Calu3 (cell line): ENCODE measurements around the gene NUDT8. TPM values are rescaled to one million over a fixed set of nuclear protein-coding genes. Genes with fewer than 3 reads are reported as not detected.

Experiments used
- Bru-seq: library from RNA; stranded (reverse); fragments of 400-500 nt; gene quantifications from one replicate; lab custom pipeline; 2021; lab: Mats Ljungman, UMichigan
- BruChase-seq, 2 experiments: library from RNA; stranded (reverse); fragments of 400-500 nt; gene quantifications; one replicate each; lab custom pipeline; 2021; lab: Mats Ljungman, UMichigan
- BruUV-seq: library from RNA; stranded (reverse); fragments of 400-500 nt; replicated peaks from 2 replicates; lab custom pipeline; 2021; lab: Mats Ljungman, UMichigan
- CTCF ChIA-PET: fragments of 300-600 bp; sonication (Branson Sonifier 250); formaldehyde crosslinking; loops from one replicate; lab custom pipeline; 2022; ENCODE audit warnings: antibody characterized with exemption; lab: Charles Lee
- DNase-seq: peaks from one replicate; pipeline ENCODE4 v3.0.0; 2022
- H3K27ac Mint-ChIP-seq: one replicate; pipeline ENCODE4 v1.8.0; 2022; ENCODE audit warnings: mixed read lengths; ENCODE audit not compliant: unreplicated experiment
- H3K27me3 Mint-ChIP-seq: one replicate; pipeline ENCODE4 v1.8.0; 2022; ENCODE audit warnings: mixed read lengths; ENCODE audit not compliant: unreplicated experiment
- H3K36me3 Mint-ChIP-seq: one replicate; pipeline ENCODE4 v1.8.0; 2022; ENCODE audit warnings: mild to moderate bottlenecking, moderate library complexity, mixed read lengths; ENCODE audit not compliant: insufficient read depth, unreplicated experiment
- H3K4me1 Mint-ChIP-seq: one replicate; pipeline ENCODE4 v1.8.0; 2022; ENCODE audit warnings: mild to moderate bottlenecking, low read depth, mixed read lengths; ENCODE audit not compliant: unreplicated experiment
- H3K4me3 Mint-ChIP-seq: one replicate; pipeline ENCODE4 v1.8.0; 2022; ENCODE audit warnings: mild to moderate bottlenecking, low read depth, moderate library complexity, mixed read lengths; ENCODE audit not compliant: unreplicated experiment
- H3K9me3 Mint-ChIP-seq: one replicate; pipeline ENCODE4 v1.8.0; 2022; ENCODE audit warnings: low read depth, mixed read lengths; ENCODE audit not compliant: unreplicated experiment
- CTCF ChIP-seq: fragments of 200-600 bp; IDR thresholded peaks from one replicate; pipeline ENCODE4 v1.8.0; 2022; ENCODE audit warnings: antibody characterized with exemption; ENCODE audit not compliant: unreplicated experiment
- intact Hi-C: fragments of 100-400 bp; cut with micrococcal nuclease; formaldehyde crosslinking; loops from one replicate; pipeline ENCODE4 v1.10.0; 2022; ENCODE audit not compliant: unreplicated experiment
- long read RNA-seq: library from polyadenylated mRNA; stranded (forward); transcript quantifications from one replicate; pipeline ENCODE4 v2.0.0, GENCODE V29; 2022
- total RNA-seq: library from RNA; stranded (reverse); gene quantifications from 2 replicates; pipeline ENCODE4 v1.2.3, GENCODE V29; 2022

Gene NUDT8
- total RNA-seq = 9.7 and 12.7 TPM in 2 replicates
- percentile 35 among the genes with signal in this experiment for Bru-seq, nascent RNA
- percentile 35 among the genes with signal in this experiment for BruChase-seq, experiment 1, labeled RNA remaining after a 6-hour chase
- percentile 42 among the genes with signal in this experiment for BruChase-seq, experiment 2, labeled RNA remaining after a 2-hour chase
- long read RNA-seq, transcript NUDT8-202 (4 exons, 728 nt) = major isoform, 11 of 12 reads
- long read RNA-seq, partial matches to known transcripts = 0 of 12 reads
- long read RNA-seq, other reads (novel, unspliced or antisense) = 0 of 12 reads

GRCh38 chr11:67629386-67630227 is at the start of gene NUDT8:
TSS of gene NUDT8 (minus strand) at chr11:67629937. CDS start at chr11:67629911, 26 bp downstream.
- DNase-seq = peak; percentile 83
- Mint-ChIP-seq H3K36me3 (peaks cover 11% of the 10 kb centered on the region), H3K4me1 (no peaks in the 10 kb centered on the region), H3K27ac (peak within 1 kb of the TSS; percentile 45), H3K9me3 (no peaks in the 10 kb centered on the region), H3K4me3 (peak within 1 kb of the TSS; percentile 71), H3K27me3 (no peaks in the 10 kb centered on the region)
- intact Hi-C loops = no loop called here
- CTCF ChIA-PET = interaction anchor here (0.7 to 2.8 kb wide), 15 partner anchors 9 to 498 kb away, joined by 3 to 17 read pairs (median 4); partner anchors contain the start of genes GSTP1 and PPP1CA
- TF ChIP-seq CTCF = peak; percentile 90
- no TSS peak for BruUV-seq

GRCh38 chr11:67675058-67675747 is 45.5 kb upstream of the NUDT8 start:
- no peak for TF ChIP-seq CTCF
- CTCF ChIA-PET = interaction anchor here (2.1 kb wide), 1 partner anchor 16 kb away, joined by 9 read pairs; no protein-coding TSS in a partner anchor
- intact Hi-C loops = no loop called here
- no peaks in the 10 kb centered on the region for H3K9me3 Mint-ChIP-seq
- H3K36me3 Mint-ChIP-seq = peaks cover 13% of the 10 kb centered on the region
- H3K4me1 Mint-ChIP-seq = peaks cover 21% of the 10 kb centered on the region
- DNase-seq = no peak
- no TSS peak for BruUV-seq
- H3K27ac Mint-ChIP-seq = peak overlapping the region; percentile 71
- H3K4me3 Mint-ChIP-seq = no peak overlapping the region
- H3K27me3 Mint-ChIP-seq = no peaks in the 10 kb centered on the region

GRCh38 chr11:67674442-67674871 is 44.7 kb upstream of the NUDT8 start, which contains the start of gene ALDH3B2:
TSS of gene ALDH3B2 (minus strand) at chr11:67674623. CDS start at chr11:67666935, 7,688 bp downstream.
- BruUV-seq = no TSS peak
- DNase-seq = peak; percentile 88
- intact Hi-C loops = loop anchor here (1.0 kb wide), 1 partner anchor 16 kb away; no protein-coding TSS in a partner anchor
- peak within 1 kb of the TSS; percentile 56 for H3K4me3 Mint-ChIP-seq
- TF ChIP-seq CTCF = no peak
- CTCF ChIA-PET = interaction anchor here (2.1 kb wide), 1 partner anchor 15 kb away, joined by 9 read pairs; no protein-coding TSS in a partner anchor
- H3K9me3 Mint-ChIP-seq = no peaks in the 10 kb centered on the region
- peaks cover 13% of the 10 kb centered on the region for H3K36me3 Mint-ChIP-seq
- H3K27ac Mint-ChIP-seq = peak within 1 kb of the TSS; percentile 71
- H3K4me1 Mint-ChIP-seq = peaks cover 21% of the 10 kb centered on the region
- H3K27me3 Mint-ChIP-seq = no peaks in the 10 kb centered on the region

- BruUV-seq = no TSS peak
- no peaks in the 10 kb centered on the region for H3K27me3 Mint-ChIP-seq
- CTCF ChIA-PET = interaction anchor here (0.9 to 2.1 kb wide), 2 partner anchors 8 to 15 kb away, joined by 3 to 9 read pairs; no protein-coding TSS in a partner anchor
- no peak for TF ChIP-seq CTCF
- peaks cover 21% of the 10 kb centered on the region for H3K4me1 Mint-ChIP-seq
- DNase-seq = no peak
- intact Hi-C loops = loop anchor here (1.0 kb wide), 1 partner anchor 16 kb away; no protein-coding TSS in a partner anchor
- H3K9me3 Mint-ChIP-seq = no peaks in the 10 kb centered on the region
- H3K4me3 Mint-ChIP-seq = peak overlapping the region; percentile 56
- H3K36me3 Mint-ChIP-seq = peaks cover 13% of the 10 kb centered on the region
- peak overlapping the region; percentile 71 for H3K27ac Mint-ChIP-seq
Observed at GRCh38 chr11:67673902-67674301, 44.2 kb upstream of the NUDT8 start.
